ENCODE measurements around the gene SSTR4. TPM values are rescaled to one million over a fixed set of nuclear protein-coding genes. Genes with fewer than 3 reads are reported as not detected.

The SSTR4 gene
- total RNA-seq, 1 experiment from 2014 or later = not detected

- CTCF ChIA-PET = no interaction called here
- Histone ChIP-seq H4K20me1 (ENCODE audit: insufficient read depth) (no peaks in the 10 kb centered on the region), H3K79me2 (ENCODE audit: insufficient read depth, low read length) (no peaks in the 10 kb centered on the region), H3K4me3 (replicated peaks in 1 of 2; ENCODE audit: low read depth in 1 of 2, low read length in 2 of 2) (no peak overlapping the region), H3K27ac (ENCODE audit: low read depth, low read length) (no peak overlapping the region), H3K9ac (ENCODE audit: low read length) (no peak overlapping the region), H2AFZ (ENCODE audit: low read depth, low read length, poor library complexity, severe bottlenecking) (no peak overlapping the region), H3K4me2 (ENCODE audit: low read length) (no peak overlapping the region), H3K9me2 (ENCODE audit: insufficient read depth) (no peaks in the 10 kb centered on the region), H3K4me1 (ENCODE audit: control insufficient read depth in 1 of 2, insufficient read depth in 2 of 2, low read length in 2 of 2) (peaks cover 0 to 2% of the 10 kb centered on the region in 2 experiments; a peak in 1 of 4 replicates), H3K27me3 (ENCODE audit: insufficient read depth, low read length) (peaks cover 2% of the 10 kb centered on the region; the same call in 1 of the 2 replicates), H3K36me3 (ENCODE audit: control insufficient read depth in 1 of 2, insufficient read depth in 2 of 2, low read length in 2 of 2) (no peaks in the 10 kb centered on the region), H3K9me3 (ENCODE audit: control insufficient read depth in 1 of 2, insufficient read depth in 1 of 2, low read depth in 1 of 2, low read length in 2 of 2) (no peaks in the 10 kb centered on the region)
- POLR2A ChIA-PET = no interaction called here
- TF ChIP-seq SRF (IDR thresholded peaks at IDR 0.05; ENCODE audit: low read depth) (no peak), TCF7L2 (IDR thresholded peaks at IDR 0.05; ENCODE audit: borderline replicate concordance, extremely low read depth, insufficient read depth, insufficient read length) (no peak), JUND (IDR thresholded peaks at IDR 0.05) (no peak), SIN3A (IDR thresholded peaks at IDR 0.05; ENCODE audit: low read depth) (no peak), EGR1 (IDR thresholded peaks at IDR 0.05; ENCODE audit: low read depth) (no peak), CBX3 (IDR thresholded peaks at IDR 0.05; ENCODE audit: low read depth) (no peak), EZH2 (IDR thresholded peaks at IDR 0.05) (no peak), MAX (IDR thresholded peaks at IDR 0.05) (no peak), ELF1 (IDR thresholded peaks at IDR 0.05; ENCODE audit: borderline replicate concordance, low read depth) (no peak), CEBPB (IDR thresholded peaks at IDR 0.05; ENCODE audit: low read depth) (no peak), RAD21 (IDR thresholded peaks at IDR 0.05; ENCODE audit: low read depth) (no peak), SP1 (IDR thresholded peaks at IDR 0.05; ENCODE audit: low read depth) (no peak), POLR2A (IDR thresholded peaks at IDR 0.05; ENCODE audit: borderline replicate concordance, extremely low read depth, insufficient read depth, insufficient read length) (no peak), YY1 (IDR thresholded peaks at IDR 0.05; ENCODE audit: extremely low read depth, insufficient replicate concordance, low read depth, low read length) (no peak), ZFX (IDR thresholded peaks at IDR 0.05) (no peak), FOSL1 (IDR thresholded peaks at IDR 0.05; ENCODE audit: low read depth) (no peak)
- TF ChIP-seq, protein P1, sequence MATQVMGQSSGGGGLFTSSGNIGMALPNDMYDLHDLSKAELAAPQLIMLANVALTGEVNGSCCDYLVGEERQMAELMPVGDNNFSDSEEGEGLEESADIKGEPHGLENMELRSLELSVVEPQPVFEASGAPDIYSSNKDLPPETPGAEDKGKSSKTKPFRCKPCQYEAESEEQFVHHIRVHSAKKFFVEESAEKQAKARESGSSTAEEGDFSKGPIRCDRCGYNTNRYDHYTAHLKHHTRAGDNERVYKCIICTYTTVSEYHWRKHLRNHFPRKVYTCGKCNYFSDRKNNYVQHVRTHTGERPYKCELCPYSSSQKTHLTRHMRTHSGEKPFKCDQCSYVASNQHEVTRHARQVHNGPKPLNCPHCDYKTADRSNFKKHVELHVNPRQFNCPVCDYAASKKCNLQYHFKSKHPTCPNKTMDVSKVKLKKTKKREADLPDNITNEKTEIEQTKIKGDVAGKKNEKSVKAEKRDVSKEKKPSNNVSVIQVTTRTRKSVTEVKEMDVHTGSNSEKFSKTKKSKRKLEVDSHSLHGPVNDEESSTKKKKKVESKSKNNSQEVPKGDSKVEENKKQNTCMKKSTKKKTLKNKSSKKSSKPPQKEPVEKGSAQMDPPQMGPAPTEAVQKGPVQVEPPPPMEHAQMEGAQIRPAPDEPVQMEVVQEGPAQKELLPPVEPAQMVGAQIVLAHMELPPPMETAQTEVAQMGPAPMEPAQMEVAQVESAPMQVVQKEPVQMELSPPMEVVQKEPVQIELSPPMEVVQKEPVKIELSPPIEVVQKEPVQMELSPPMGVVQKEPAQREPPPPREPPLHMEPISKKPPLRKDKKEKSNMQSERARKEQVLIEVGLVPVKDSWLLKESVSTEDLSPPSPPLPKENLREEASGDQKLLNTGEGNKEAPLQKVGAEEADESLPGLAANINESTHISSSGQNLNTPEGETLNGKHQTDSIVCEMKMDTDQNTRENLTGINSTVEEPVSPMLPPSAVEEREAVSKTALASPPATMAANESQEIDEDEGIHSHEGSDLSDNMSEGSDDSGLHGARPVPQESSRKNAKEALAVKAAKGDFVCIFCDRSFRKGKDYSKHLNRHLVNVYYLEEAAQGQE (IDR thresholded peaks at IDR 0.05; ENCODE audit: low read depth) = no peak
- TF ChIP-seq, protein P2, sequence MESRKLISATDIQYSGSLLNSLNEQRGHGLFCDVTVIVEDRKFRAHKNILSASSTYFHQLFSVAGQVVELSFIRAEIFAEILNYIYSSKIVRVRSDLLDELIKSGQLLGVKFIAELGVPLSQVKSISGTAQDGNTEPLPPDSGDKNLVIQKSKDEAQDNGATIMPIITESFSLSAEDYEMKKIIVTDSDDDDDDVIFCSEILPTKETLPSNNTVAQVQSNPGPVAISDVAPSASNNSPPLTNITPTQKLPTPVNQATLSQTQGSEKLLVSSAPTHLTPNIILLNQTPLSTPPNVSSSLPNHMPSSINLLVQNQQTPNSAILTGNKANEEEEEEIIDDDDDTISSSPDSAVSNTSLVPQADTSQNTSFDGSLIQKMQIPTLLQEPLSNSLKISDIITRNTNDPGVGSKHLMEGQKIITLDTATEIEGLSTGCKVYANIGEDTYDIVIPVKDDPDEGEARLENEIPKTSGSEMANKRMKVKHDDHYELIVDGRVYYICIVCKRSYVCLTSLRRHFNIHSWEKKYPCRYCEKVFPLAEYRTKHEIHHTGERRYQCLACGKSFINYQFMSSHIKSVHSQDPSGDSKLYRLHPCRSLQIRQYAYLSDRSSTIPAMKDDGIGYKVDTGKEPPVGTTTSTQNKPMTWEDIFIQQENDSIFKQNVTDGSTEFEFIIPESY (IDR thresholded peaks at IDR 0.05; ENCODE audit: extremely low read depth, insufficient replicate concordance, low read length) = no peak
- TF ChIP-seq, protein P3, sequence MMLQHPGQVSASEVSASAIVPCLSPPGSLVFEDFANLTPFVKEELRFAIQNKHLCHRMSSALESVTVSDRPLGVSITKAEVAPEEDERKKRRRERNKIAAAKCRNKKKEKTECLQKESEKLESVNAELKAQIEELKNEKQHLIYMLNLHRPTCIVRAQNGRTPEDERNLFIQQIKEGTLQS (IDR thresholded peaks at IDR 0.05) = no peak
- DNase-seq (ENCODE audit: low read depth, low spot score) = no peak
- ATAC-seq = no peak
- BruUV-seq (replicated peaks) = no TSS peak
- RAD21 ChIA-PET (ENCODE audit: low non-redundant PET in 1 of 2, low total read pairs in 2 of 2, uncharacterized antibody in 2 of 2, unreplicated experiment in 2 of 2) = no interaction called here
- intact Hi-C loops (cut with micrococcal nuclease) = no loop called here
Measured at GRCh38 chr20:23086931-23087411, 51.9 kb downstream of the SSTR4 start.

All from HCT116 (cell line).